ENCODE measurements around the gene ABL2.

- TF ChIP-seq CTCF (IDR thresholded peaks at IDR 0.05; ENCODE audit: low read depth, low read length, poor library complexity, severe bottlenecking) = no peak
- no peak for TF ChIP-seq EZH2phosphoT487 (IDR thresholded peaks at IDR 0.05; ENCODE audit: borderline replicate concordance, low read length)
These were observed 51.9 kb downstream of the ABL2 start for GRCh38 chr1:179177615-179178014.
